GM06990 (cell line): Measurements from ENCODE around the gene ZNF581.

Experiments used
- DNase-seq: peaks from one replicate; pipeline ENCODE4 v3.0.0-alpha.2; 2011; ENCODE audit not compliant: insufficient read length; ENCODE audit errors: extremely low read depth
- H3K27me3 ChIP-seq: replicated peaks from 2 replicates; pipeline ENCODE4 v1.6.0; 2011; ENCODE audit warnings: low read length; ENCODE audit not compliant: control insufficient read depth, insufficient read depth
- H3K36me3 ChIP-seq: 2 replicates; pipeline ENCODE4 v1.5.1; 2011; ENCODE audit warnings: low read length; ENCODE audit not compliant: control insufficient read depth, insufficient read depth
- H3K4me3 ChIP-seq: replicated peaks from 2 replicates; pipeline ENCODE4 v1.5.1; 2011; ENCODE audit warnings: low read depth, mild to moderate bottlenecking, control low read depth, low read length
- CTCF ChIP-seq: IDR thresholded peaks from 2 replicates; pipeline ENCODE4 v1.5.1; 2011; ENCODE audit warnings: low read length, control low read depth, mild to moderate bottlenecking, inconsistent platforms; ENCODE audit not compliant: insufficient read depth, poor library complexity, severe bottlenecking

Gene ZNF581

GRCh38 chr19:55625004-55625326 lies 18.5 kb upstream of the ZNF581 start:
- H3K36me3 ChIP-seq, result no peaks in the 10 kb centered on the region; the same call in 1 of the 2 replicates
- H3K4me3 ChIP-seq, result peak overlapping the region; percentile 79
- H3K27me3 ChIP-seq, result no peaks in the 10 kb centered on the region
- no peak for DNase-seq
- no peak for TF ChIP-seq CTCF

- no peak overlapping the region for H3K4me3 ChIP-seq
- no peak for DNase-seq
- no peaks in the 10 kb centered on the region; the same call in 1 of the 2 replicates for H3K36me3 ChIP-seq
- TF ChIP-seq CTCF, result no peak
- H3K27me3 ChIP-seq, result no peaks in the 10 kb centered on the region
These were observed 17.1 kb upstream of the ZNF581 start for GRCh38 chr19:55626350-55626749.

GRCh38 chr19:55632463-55632834 lies 11.0 kb upstream of the ZNF581 start:
- TF ChIP-seq CTCF, result peak; percentile 73
- H3K27me3 ChIP-seq, result no peaks in the 10 kb centered on the region
- DNase-seq, result no peak
- H3K36me3 ChIP-seq, result no peaks in the 10 kb centered on the region; the same call in 1 of the 2 replicates
- H3K4me3 ChIP-seq, result no peak overlapping the region

- Histone ChIP-seq H3K36me3 (no peaks in the 10 kb centered on the region; the same call in 1 of the 2 replicates), H3K27me3 (no peaks in the 10 kb centered on the region), H3K4me3 (peak overlapping the region; percentile 99; the same call in 1 of the 2 replicates)
- DNase-seq, result no peak
- TF ChIP-seq CTCF, result no peak
These were observed 9.6 kb upstream of the ZNF581 start for GRCh38 chr19:55633861-55634260.

GRCh38 chr19:55635334-55635717 lies 8.1 kb upstream of the ZNF581 start:
- peak overlapping the region; percentile 99 for H3K4me3 ChIP-seq
- H3K27me3 ChIP-seq, result no peaks in the 10 kb centered on the region
- DNase-seq, result no peak
- no peak for TF ChIP-seq CTCF
- no peaks in the 10 kb centered on the region; the same call in 1 of the 2 replicates for H3K36me3 ChIP-seq

GRCh38 chr19:55635856-55636440 lies 7.5 kb upstream of the ZNF581 start:
- no peak for DNase-seq
- peak overlapping the region; percentile 99 for H3K4me3 ChIP-seq

More at GRCh38 chr19:55635856-55636440, 7.5 kb upstream of the ZNF581 start:
- H3K27me3 ChIP-seq, result no peaks in the 10 kb centered on the region
- H3K36me3 ChIP-seq, result no peaks in the 10 kb centered on the region; the same call in 1 of the 2 replicates
- no peak for TF ChIP-seq CTCF
